ENCODE results near the gene FABP1.

- no peak for TF ChIP-seq POLR2A (IDR thresholded peaks at IDR 0.05)
- TF ChIP-seq CTCF (IDR thresholded peaks at IDR 0.05 in 4 of 5, conservative IDR thresholded peaks at IDR 0.05 in 1 of 5), result no peak
Observed at GRCh38 chr2:88114889-88115288, 13.0 kb downstream of the FABP1 start.
